HUDEP-2 (cell line): ENCODE data around the gene GRIA3.

Source experiments
- DNase-seq, 76 experiments: peaks; one replicate each; lab custom pipeline; 2025; ENCODE audit not compliant: unreplicated experiment in 76 of 76; lab: John Stamatoyannopoulos, UW

GRIA3 gene

GRCh38 chrX:123190096-123190495, 6.0 kb downstream of the GRIA3 start:
- DNase-seq: no peak

GRCh38 chrX:123193101-123193500, 9.0 kb downstream of the GRIA3 start:
- DNase-seq: no peak

GRCh38 chrX:123199338-123199737, 15.3 kb downstream of the GRIA3 start:
- DNase-seq: no peak

GRCh38 chrX:123201720-123202119, 17.6 kb downstream of the GRIA3 start:
- no peak for DNase-seq

- DNase-seq: no peak
Measured at GRCh38 chrX:123202523-123202922, 18.4 kb downstream of the GRIA3 start.

- peak in 1 of 76 experiments; percentile 1 for DNase-seq
Measured at GRCh38 chrX:123203772-123204171, 19.7 kb downstream of the GRIA3 start.

GRCh38 chrX:123206176-123206575, 22.1 kb downstream of the GRIA3 start:
- DNase-seq: no peak

GRCh38 chrX:123210252-123210651, 26.2 kb downstream of the GRIA3 start:
- DNase-seq: no peak

GRCh38 chrX:123215397-123216089, 31.5 kb downstream of the GRIA3 start:
- peak in 27 of 76 experiments; percentile 0 to 44 (median 11) for DNase-seq

- DNase-seq: peak in 36 of 76 experiments; percentile 0 to 63 (median 12)
Measured at GRCh38 chrX:123217077-123217476, 33.0 kb downstream of the GRIA3 start.

- DNase-seq: peak in 8 of 76 experiments; percentile 0 to 32 (median 8)
Measured at GRCh38 chrX:123217728-123218127, 33.6 kb downstream of the GRIA3 start.

GRCh38 chrX:123219916-123220315, 35.8 kb downstream of the GRIA3 start:
- no peak for DNase-seq

- DNase-seq: no peak
Measured at GRCh38 chrX:123222920-123223319, 38.8 kb downstream of the GRIA3 start.

- no peak for DNase-seq
Measured at GRCh38 chrX:123223409-123223808, 39.3 kb downstream of the GRIA3 start.

GRCh38 chrX:123223859-123224258, 39.8 kb downstream of the GRIA3 start:
- DNase-seq: no peak

- DNase-seq: no peak
Measured at GRCh38 chrX:123230798-123231197, 46.7 kb downstream of the GRIA3 start.

- no peak for DNase-seq
Measured at GRCh38 chrX:123236859-123237258, 52.8 kb downstream of the GRIA3 start.

- DNase-seq: no peak
Measured at GRCh38 chrX:123237271-123237670, 53.2 kb downstream of the GRIA3 start.

GRCh38 chrX:123254457-123254856, 70.4 kb downstream of the GRIA3 start:
- no peak for DNase-seq

- no peak for DNase-seq
Measured at GRCh38 chrX:123256378-123256777, 72.3 kb downstream of the GRIA3 start.

GRCh38 chrX:123260920-123261418, 76.9 kb downstream of the GRIA3 start:
- no peak for DNase-seq

- no peak for DNase-seq
Measured at GRCh38 chrX:123263270-123263669, 79.2 kb downstream of the GRIA3 start.

GRCh38 chrX:123263747-123264146, 79.7 kb downstream of the GRIA3 start:
- DNase-seq: no peak
